Right atrium auricular region (tissue), 2 donors: ENCODE results near the gene OTOGL. TPM values are rescaled to one million over a fixed set of nuclear protein-coding genes. Genes with fewer than 3 reads are reported as not detected.

ENCODE experiments used
- DNase-seq: peaks from one replicate; pipeline ENCODE4 v3.0.0-alpha.2; 2019; ENCODE audit warnings: low spot score
- H3K27ac ChIP-seq, 2 donors: fragments of 200-600 bp; sonication (generic); 1 replicate in 1 of 2; 2 replicates in 1 of 2; pipeline ENCODE4 v1.5.1; 2016 to 2019
- H3K27me3 ChIP-seq, 2 donors: fragments of 200-600 bp; sonication (generic); one replicate each; pipeline versions ENCODE4 v1.5.1 to v1.6.0; 2017 to 2019
- H3K36me3 ChIP-seq: fragments of 200-600 bp; sonication (generic); one replicate; pipeline ENCODE4 v1.5.1; 2016
- H3K4me1 ChIP-seq, 2 donors: fragments of 200-600 bp; sonication (generic); one replicate each; pipeline versions ENCODE4 v1.5.1 to v1.6.0; 2017 to 2019
- H3K4me3 ChIP-seq, 2 donors: fragments of 200-600 bp; sonication (generic); 1 replicate in 1 of 2; 2 replicates in 1 of 2; pipeline ENCODE4 v1.5.1; 2017 to 2019; ENCODE audit warnings: mild to moderate bottlenecking in 1 of 2, moderate library complexity in 1 of 2
- H3K9me3 ChIP-seq, 2 donors: fragments of 200-600 bp; sonication (generic); one replicate each; pipeline ENCODE4 v1.5.1; 2019
- CTCF ChIP-seq, 2 donors: fragments of 200-600 bp; sonication (generic); IDR thresholded peaks; one replicate each; pipeline ENCODE4 v1.5.1; 2019; ENCODE audit warnings: antibody characterized with exemption in 2 of 2
- total RNA-seq, 2 donors: library from RNA; depleted of rRNA; stranded (reverse); fragments of >200 nt; gene quantifications; one replicate each; pipeline ENCODE4 v1.1.0, GENCODE V29; 2016

The OTOGL gene
- total RNA-seq, 2 donors from 2014 or later, result 7.6 to 10.9 TPM

GRCh38 chr12:80156306-80156705 is 57.0 kb downstream of the OTOGL start:
- TF ChIP-seq CTCF (IDR thresholded peaks at IDR 0.05), result no peak
- H3K27me3 ChIP-seq, result no peaks in the 10 kb centered on the region
- no peak for DNase-seq
- no peaks in the 10 kb centered on the region for H3K36me3 ChIP-seq
- H3K9me3 ChIP-seq, result no peaks in the 10 kb centered on the region
- no peak overlapping the region for H3K4me3 ChIP-seq
- H3K4me1 ChIP-seq, result no peaks in the 10 kb centered on the region
- H3K27ac ChIP-seq, result no peak overlapping the region

GRCh38 chr12:80157645-80158044 is 58.3 kb downstream of the OTOGL start:
- no peaks in the 10 kb centered on the region for H3K36me3 ChIP-seq
- no peak overlapping the region for H3K4me3 ChIP-seq
- DNase-seq, result no peak
- no peaks in the 10 kb centered on the region for H3K27me3 ChIP-seq
- no peaks in the 10 kb centered on the region for H3K4me1 ChIP-seq
- no peak overlapping the region for H3K27ac ChIP-seq
- no peak for TF ChIP-seq CTCF (IDR thresholded peaks at IDR 0.05)
- H3K9me3 ChIP-seq, result no peaks in the 10 kb centered on the region

GRCh38 chr12:80161612-80162011 is 62.3 kb downstream of the OTOGL start:
- no peaks in the 10 kb centered on the region for H3K27me3 ChIP-seq
- TF ChIP-seq CTCF (IDR thresholded peaks at IDR 0.05), result no peak
- no peak overlapping the region for H3K27ac ChIP-seq
- no peak for DNase-seq
- H3K4me3 ChIP-seq, result no peak overlapping the region
- H3K4me1 ChIP-seq, result no peaks in the 10 kb centered on the region
- no peaks in the 10 kb centered on the region for H3K9me3 ChIP-seq
- no peaks in the 10 kb centered on the region for H3K36me3 ChIP-seq

- no peaks in the 10 kb centered on the region for H3K36me3 ChIP-seq
- H3K4me3 ChIP-seq, result no peak overlapping the region
- no peaks in the 10 kb centered on the region for H3K4me1 ChIP-seq
- no peaks in the 10 kb centered on the region for H3K27me3 ChIP-seq
- H3K27ac ChIP-seq, result no peak overlapping the region
- DNase-seq, result no peak
- no peak for TF ChIP-seq CTCF (IDR thresholded peaks at IDR 0.05)
- H3K9me3 ChIP-seq, result no peaks in the 10 kb centered on the region
Observed at GRCh38 chr12:80162177-80162576, 62.8 kb downstream of the OTOGL start.

GRCh38 chr12:80165746-80166145 is 66.4 kb downstream of the OTOGL start:
- Histone ChIP-seq H3K36me3 (no peaks in the 10 kb centered on the region), H3K4me3 (no peak overlapping the region), H3K4me1 (no peaks in the 10 kb centered on the region), H3K27ac (no peak overlapping the region), H3K27me3 (no peaks in the 10 kb centered on the region), H3K9me3 (no peaks in the 10 kb centered on the region)
- DNase-seq, result no peak
- TF ChIP-seq CTCF (IDR thresholded peaks at IDR 0.05), result no peak

GRCh38 chr12:80166751-80167150 is 67.4 kb downstream of the OTOGL start:
- Histone ChIP-seq H3K4me3 (no peak overlapping the region), H3K36me3 (no peaks in the 10 kb centered on the region), H3K9me3 (no peaks in the 10 kb centered on the region), H3K4me1 (no peaks in the 10 kb centered on the region), H3K27me3 (no peaks in the 10 kb centered on the region), H3K27ac (no peak overlapping the region)
- DNase-seq, result no peak
- TF ChIP-seq CTCF (IDR thresholded peaks at IDR 0.05), result no peak
